SHP77 (cell line): Measurements from ENCODE around the gene CTBP2.
"Not testable (repeated sequence)": the region's sequence is repeated elsewhere in the genome, so short reads cannot be mapped to it uniquely, and the experiment has no call there.

Experiments
- DNase-seq, 2 experiments: peaks; one replicate each; lab custom pipeline; 2025; lab: John Stamatoyannopoulos, UW

CTBP2 gene

DNA sequence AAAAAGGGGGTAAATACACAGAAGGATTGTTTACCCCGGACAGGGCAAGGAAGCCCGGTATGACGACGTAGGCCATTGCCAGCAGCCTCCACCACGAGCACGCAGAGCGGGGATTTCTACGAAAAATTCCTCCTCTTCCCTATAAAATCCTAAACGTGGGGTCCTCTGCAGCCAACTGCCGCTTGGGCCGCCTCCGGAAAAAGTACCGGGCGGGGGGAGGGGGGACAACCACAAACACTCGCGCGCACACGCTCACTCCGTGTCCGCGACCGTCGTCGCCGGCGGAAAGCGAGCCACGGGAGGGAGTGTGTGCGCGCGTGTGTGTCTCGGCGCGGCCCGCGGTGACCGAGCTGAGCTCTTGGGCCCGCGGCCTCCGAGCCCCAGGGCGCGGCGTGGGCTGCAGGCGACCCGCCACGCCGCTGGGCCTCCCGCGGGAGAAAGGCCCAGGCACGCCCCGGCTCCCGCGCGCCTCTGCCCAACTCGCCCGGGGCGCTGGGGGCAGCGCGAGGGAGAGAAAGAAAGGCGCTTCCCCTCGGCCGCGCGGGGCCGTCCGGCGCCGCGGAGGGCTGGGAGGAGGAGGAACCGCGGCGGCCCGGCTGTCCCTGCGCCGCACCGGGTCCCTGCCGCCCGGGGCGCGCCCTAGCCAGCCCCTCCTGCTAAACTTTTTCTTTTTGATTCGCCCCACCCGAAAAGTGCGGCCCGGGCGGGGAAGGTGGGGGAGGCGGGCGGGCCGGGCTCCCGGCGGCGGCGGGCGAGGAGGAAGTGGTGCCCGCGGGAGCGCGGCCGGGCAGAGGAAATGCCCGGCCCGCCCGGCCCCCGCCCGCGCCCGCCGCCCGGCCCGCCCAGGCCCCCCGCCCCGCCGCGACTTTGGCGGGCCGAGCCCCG lies 1.5 kb downstream of the CTBP2 start:
- no peak for DNase-seq

DNA sequence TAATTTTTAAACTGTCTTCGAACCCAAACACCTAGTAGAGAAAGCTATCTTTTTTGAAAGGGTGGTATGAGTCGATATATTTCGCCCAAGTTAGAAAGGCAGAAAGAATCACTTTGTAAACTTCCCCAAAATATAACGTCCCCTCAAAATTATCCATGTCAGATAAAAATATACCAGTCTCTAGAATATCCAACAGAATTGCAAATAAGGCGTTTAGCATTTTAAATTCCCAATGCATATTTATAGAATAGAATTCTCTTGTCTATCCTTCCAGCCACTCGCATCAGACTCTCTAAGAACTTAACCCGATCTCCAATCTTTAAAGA lies 2.1 kb downstream of the CTBP2 start:
- no peak for DNase-seq

DNA sequence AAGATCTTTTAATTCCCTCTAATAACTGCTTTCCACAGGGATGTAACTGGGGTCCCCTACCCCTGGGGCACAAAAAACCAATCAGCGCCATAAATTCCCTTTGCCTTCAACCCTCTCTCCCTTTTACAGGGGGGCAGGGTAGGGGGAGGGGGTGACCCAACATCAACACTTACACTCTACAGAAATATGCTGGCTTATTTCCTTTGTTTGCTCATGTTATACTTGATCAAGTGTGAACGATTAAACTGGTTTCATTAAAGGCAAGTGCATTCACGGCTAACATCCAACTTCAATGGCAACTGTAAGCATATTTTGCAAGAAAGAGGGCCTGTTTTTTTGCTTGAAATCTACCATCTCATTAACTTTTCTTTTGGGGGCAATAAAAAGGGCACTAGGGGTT lies 2.9 kb downstream of the CTBP2 start:
- no peak for DNase-seq

DNA sequence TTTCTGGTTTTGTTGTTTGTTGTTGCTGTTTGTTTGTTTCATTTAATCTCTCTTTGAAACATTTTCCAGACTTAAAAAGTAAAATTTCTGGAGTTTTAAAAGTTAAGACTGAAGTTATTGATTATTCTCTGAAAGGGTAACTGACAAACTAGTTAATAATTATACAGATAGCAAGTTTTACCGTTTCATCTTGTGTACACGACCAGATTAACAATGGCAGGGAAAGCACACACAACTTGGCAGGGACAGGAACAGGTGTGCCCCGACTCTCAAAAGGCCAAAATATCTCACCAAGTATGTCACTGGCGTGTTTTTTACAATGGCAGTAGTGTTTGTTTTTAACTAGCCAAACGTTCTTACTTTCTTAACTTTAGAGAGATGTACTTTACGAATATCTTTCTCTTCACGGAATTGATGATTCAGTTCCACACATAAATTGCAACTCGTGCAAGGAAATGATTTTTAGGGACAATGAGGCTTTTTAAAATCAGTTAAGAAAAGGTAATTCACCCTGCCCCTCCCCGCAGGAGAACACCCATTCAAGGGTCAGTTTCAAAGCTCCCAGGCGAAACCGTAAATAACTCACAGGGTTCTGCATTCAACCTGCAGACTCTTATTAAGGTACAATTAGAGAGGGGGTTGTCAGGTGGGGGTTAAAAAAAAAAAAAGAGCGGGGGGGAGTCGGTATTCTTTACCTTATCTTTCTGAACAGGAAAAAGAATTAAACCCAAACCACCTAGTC lies 3.5 kb downstream of the CTBP2 start:
- peak in 1 of 2 experiments; percentile 36 for DNase-seq

DNA sequence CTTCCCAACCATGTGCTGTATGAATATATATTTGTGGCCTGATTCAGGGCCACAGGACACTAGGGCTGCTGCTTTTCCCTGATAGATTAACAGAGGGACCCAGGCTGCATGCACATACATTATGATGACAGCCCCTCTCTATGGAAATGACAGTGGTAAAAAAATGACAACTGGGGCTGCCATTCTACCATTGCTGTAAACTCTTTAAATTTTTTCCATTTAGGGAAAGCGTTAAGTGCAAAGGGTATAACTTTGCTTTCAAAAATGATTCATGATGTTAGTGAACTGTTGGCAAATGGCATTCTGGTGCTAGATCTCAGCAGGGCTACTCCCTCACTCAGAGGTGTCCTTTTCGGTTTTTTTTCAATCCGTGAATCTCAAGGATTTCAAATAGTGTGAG lies 4.2 kb downstream of the CTBP2 start:
- DNase-seq: no peak

DNA sequence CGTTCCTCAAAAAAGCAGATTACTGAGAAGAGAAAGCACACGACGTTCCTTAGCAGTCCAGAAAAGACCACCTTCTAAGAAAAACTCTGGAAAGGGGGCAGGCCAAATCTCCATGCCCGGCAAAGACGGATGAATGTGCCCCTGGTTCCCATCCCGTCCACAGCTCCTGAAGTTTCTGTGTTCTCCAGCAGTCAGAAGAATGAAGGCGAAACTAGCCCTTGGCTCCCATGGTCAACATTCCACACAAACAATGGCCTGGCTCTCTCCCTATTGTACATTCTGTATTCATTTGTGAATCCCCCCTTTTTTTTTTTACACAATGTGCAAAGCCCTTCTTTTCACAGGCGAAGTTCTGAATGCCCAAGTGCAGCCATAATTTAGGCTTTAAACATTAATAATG lies 5.3 kb downstream of the CTBP2 start:
- DNase-seq: no peak

DNA sequence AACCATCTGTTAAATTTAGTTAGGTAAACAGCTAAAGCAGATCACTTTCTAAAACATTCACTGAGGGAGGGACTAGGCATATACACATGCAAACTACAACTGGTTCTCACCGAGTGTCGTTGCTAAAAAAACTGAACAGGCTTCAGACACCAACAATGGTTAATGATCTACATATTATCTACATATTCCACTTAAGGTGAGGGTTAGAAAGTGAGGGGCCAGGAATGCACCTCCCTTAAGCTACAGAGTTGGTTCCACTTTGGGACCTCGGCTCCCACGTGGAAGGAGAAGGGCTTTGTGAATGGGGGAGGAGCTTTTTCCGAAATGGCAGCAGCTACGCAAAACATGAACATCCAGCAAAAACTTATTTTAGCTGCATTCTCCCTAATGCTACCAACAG lies 5.8 kb downstream of the CTBP2 start:
- DNase-seq: no peak

DNA sequence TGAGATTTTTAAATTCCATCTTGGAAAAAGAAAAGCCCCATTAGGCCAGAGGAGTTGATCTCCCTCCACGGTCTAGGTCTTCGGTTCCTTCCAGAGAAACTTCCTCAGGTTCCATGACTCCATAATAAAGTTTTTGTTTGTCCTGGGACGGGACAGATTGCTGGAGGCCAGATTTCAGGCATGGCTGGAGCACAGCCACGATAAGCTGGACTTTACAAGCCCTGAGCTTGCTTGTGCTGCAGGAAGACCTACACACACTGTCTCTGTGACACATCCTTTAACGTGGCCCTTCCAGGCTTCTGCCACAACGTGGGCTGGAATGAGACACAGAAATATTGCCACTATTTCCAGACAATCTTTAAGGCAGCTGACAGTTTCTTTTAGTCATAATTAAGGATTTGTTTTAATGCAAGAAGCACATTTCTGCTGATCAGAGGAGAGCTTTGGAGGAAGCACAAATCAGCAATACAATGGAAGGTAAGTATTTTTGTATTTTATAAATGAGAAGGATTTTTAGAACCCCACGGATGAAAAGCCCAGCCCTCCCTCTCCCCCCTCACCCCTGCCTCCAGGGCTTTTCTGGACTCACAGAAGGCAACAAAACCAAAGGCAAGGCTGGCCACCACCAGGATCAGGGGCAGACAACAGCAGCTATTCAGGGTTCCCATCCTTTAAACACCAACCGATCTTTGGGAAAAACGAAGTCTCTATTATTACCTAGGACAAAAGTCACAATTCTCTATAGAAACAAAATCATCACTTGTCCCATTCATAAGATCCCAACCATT lies 6.5 kb downstream of the CTBP2 start:
- no peak for DNase-seq

DNA sequence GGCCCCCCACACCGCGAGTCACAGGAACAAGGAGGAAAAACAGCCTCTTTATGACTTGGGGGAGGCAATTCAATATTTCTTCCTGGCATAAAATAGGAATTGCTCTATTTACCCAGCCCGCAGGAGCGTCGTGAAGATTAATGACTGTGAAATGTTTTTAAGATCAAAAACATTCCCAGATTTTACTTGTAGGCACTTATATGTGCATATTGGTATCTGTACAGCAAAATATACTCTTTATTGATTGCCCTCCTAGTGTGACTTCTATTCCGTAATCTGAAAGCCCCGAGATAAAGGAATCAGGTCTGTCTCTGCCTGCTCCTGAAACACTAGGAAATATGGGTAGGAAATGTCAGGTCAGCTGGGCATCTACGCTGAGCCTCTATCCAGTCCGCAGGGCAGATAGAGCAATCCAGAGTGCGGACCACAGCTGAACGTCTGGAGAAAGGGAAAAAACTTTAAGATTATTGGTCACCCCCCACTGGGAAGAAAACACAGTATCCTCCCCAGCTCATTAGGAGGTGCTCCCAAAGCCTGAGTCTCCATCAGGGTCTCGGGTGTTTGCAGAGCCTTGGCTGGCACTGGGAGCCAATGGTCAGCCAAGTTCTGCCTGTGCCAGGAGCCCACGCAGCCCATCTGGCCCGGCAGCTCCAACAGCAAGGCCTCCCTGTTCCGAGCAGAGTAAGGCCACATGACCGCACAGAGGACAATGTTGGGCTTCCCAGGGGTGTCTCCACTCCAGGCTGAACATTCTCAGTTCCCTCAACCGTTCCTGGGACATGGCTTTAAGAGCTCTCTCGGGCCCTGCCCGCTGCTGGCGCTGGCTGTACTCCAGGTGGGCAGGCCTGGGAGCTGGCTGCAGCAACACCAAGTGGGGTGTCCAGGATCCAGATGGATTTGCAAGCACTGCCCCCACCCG lies 7.7 kb downstream of the CTBP2 start:
- DNase-seq: no peak

DNA sequence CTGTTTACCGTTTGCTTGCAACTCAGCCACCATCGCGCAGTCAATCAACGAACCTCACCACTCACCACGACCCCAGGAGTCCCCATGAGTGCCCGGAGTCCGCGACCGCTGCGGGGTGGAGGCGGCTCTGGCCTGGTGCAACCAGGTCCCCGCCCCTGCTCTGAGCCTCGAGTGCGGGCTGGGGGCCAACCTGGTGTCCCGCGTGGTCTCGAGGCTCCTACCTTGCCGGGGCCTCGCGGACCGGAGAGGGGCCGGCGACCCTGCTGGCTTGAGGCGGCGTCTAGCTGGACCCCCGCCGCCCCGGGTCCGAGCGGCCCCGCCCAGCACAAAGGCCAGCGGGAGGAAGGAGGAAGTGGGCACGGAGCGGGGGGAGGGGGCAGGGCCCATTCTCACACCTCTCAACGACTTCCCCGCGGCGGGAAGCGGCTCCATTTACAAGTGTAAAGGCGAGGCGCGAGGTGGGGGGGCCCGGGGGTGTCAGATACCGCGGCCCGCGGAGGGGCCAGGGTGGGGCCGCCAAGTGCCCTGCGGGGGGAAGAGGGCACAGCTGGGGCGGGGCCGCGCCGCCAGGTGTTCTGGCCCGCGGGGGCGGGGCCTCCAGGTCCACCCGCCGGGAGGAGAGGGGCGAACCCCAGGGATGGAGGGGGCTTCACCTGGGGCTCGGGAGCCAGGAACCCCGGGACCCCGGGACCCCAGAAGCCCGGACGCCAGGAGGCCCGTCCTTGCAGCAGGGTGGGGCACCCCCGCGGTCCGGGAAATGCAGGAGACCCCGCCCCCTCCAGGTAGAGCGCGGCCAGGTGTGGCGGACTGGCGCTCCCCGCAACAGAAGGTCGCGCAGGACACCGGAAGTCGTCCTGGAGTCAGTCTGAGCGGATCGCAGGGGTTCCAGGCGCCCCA lies 8.6 kb downstream of the CTBP2 start:
- no peak for DNase-seq

DNA sequence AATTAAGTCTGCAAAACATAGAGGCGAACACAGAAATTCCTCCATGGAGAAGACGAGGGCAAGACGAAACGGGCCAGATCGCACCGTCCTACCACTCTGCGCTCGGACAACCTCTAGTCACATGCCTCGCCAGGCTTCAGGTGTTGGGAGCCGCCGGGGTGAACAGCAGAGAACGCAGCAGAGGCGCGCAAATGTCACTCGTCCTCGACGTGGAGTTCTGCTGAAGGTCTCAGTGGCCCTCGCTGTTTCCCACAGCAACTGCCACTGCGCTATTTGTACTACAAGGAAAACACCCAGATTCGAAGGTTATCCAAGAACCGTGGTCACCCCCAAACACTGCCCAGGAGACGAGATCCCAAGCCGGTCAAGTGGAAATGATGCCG lies 9.2 kb downstream of the CTBP2 start:
- no peak for DNase-seq

DNA sequence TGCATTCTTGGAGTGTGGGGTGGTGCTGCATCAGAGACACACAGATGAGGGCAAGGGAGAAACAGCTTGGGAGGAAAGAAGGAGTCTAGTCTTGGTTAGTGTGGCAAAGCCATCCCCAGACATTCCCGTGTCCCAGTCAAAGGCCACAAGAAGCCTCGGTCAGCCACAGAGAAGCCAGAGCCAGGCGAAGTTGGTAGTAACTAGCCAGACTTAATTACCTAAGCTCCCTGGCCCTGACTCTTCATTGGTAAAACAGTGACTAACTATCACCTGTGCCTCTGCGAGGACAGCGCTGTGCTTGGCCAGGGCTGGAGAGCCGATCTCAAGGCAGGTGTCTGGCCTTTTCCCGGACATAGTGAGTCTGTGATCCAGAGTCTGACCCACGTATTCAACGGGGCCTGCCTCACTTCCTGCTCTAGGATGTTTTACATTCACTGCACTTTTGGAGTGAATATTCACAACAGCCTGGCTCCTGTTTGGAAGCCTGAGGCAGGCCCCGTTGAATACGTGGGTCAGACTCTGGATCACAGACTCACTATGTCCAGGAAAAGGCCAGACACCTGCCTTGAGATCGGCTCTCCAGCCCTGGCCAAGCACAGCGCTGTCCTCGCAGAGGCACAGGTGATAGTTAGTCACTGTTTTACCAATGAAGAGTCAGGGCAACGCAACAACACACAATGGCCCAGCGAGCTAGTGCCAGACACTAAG lies 9.8 kb downstream of the CTBP2 start:
- DNase-seq: not testable (repeated sequence)

DNA sequence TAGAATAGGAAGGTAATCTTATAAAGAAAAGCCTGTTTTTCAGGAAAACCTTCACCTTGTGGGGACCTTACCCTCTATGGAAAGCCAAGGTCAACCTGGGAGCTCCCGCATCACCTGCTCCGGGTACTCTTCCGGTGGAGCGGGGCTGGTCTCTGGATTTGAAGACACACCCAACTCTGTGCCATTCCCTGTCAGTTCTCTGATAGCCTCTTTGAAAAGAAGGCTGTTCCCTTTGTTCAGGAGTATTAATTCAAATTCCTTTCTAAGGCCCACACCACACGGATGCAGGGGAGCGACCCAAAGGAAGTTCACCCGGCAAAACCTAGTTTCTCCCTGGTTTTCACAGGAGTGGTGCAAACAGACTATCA lies 10.7 kb downstream of the CTBP2 start:
- no peak for DNase-seq

DNA sequence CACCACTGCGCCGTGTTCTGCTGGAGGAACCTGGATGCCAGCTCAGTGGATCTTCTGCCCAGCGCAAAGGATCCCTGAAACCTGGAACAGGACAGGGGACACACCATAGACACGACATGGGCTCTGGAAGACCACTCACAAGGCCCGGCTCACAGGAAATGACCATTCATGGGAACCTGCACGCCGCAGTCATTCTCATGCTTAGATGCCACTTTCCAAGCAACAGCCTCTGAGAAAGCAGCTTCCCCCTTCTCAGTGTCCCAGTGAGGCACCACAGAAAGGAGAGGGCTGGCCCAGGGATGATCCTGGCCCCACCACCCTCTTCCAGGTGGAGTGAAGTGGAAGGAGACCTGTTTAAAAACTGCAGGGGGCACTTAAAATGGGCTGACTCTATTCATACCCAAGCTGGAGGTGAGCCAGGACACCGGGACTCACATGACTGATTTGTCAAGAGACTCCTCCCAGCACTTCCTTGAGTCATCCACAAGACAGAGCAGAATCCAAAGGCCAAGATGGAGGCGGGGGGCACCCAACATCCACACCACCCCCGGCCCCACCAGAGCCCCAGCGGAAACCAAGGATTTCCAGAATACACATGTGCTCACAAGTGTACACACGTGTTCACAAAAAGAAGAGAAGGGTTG lies 11.2 kb downstream of the CTBP2 start:
- DNase-seq: no peak

DNA sequence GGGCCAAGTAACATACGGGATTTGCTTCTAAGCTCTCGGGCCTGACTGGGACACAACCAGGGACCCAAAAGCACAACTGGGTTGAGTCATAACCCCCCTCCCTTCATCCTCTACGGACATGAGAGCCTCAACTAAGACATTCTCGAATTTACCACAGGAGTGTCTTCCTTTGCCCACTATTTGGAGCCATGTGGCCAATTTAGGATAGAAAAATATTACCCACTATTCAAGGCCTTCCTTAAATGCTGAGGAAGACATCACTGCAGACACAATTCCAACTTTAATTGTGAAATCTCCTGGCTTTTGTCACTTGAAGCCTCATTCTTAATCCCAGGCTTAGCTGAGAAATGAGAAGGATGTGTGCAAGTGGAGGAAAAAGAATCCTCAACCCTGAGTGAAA lies 11.8 kb downstream of the CTBP2 start:
- DNase-seq: no peak

DNA sequence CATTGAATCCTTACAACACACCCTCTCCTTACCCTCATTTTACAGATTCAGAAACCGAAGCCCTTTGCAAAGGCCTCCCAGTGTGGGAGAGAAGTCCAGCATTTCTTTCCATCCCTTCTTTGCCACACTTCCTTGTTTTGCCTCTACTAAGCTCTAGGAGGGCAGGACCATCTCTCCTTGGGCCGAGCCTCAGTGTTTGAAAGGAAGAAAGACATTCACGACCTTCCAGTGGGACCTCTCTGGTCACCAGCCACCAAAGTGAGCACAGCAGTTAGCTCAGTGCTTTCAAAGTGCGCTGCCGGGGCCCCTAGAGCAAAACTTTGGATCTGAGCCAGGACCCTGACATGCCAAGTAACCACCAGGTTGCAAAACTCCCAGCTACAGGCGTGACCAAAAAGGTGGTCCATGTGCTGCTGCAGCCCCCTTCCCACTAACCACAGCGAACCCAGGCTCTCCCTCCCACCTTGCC lies 12.4 kb downstream of the CTBP2 start:
- peak in 1 of 2 experiments; percentile 29 for DNase-seq

DNA sequence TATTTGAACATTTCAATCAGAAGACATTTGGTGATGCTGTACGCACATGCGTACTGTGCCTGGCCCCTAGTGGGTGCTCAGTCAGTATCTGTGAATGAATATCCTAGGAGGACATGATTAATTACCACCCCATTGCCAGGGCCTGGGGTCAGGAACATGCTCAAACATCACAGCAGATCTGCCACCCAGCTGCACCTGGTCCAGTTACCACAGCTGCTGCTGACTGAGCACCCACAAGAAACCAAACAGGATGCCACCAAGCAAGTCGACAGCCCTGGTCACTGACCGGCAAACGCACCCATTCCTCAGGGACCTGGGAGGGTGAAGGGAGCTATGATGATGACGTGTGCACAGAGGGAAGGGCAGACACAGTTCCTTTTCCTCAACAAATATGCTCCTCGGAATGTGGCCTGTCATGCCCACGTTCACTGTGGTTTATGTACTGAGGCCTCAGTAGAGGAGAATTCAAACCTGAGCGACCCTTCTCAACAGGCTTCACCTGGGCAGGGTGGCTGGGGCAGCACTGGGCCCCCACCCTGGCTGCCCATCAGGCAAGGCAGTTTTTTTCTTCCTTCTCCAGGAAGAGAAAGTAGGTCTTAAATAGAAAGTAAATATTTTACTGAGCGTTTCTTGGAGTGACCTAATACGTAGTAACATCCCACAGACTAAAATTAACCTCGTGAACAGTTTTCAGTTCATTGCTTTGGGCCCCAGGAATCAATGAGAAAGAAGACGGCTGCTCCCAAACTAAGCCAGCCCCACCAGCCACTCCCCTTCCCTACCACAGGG lies 13.4 kb downstream of the CTBP2 start:
- DNase-seq: peak; percentile 91 to 93

DNA sequence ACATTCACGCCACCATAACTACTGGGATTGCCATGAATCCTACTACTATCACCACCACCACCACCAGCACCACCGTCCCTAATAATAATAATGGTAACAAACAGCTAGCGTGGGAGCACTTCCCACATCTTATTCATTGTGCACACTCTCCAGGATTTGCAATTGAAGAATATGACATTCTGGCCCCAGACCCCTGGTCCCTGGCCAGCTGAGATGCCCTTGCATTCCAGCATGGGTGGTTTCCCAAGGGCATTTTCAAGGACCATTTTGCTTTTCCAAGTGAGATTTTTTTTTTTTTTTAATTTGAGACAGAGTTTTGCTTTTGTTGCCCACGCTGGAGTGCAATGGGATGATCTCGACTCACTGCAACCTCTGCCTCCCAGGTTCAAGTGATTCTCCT lies 14.7 kb downstream of the CTBP2 start:
- no peak for DNase-seq
